Measurements from ENCODE around the gene LTC4S. TPM values are rescaled to one million over a fixed set of nuclear protein-coding genes. Genes with fewer than 3 reads are reported as not detected.
A peak's percentile ranks its signal among the peaks of the same experiment; 100 is the strongest.

LTC4S gene
- total and polyA plus RNA-seq, 2 experiments from 2014 or later = 5.8 to 10.1 TPM

DNA sequence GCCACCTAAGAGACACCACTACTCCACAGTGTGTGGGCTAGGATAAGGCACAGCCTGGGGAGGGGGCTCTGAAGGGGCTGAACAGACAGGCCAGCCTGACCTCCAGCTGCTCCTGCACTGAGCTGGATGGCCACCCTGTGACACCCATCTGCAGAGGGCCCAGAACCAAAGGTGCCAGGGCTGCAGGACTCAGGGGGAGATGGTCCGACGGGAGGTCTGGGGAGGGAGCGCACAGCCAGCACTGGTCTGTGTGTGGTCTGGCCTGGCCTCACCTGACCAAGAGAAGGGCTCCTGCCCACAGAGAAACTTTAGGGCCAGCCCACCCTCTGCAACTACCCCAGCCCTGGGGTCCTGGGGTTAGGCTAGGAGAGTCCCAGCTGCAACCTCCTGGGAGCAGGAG lies 789 bp downstream of the LTC4S start:
- peak overlapping the region; percentile 89 for H3K4me2 ChIP-seq
- Mint-ChIP-seq H3K27ac (no peak overlapping the region), H3K27me3 (ENCODE audit: insufficient read depth, low read depth, poor library complexity) (peaks cover 12% of the 10 kb centered on the region), H3K4me1 (peaks cover 13% of the 10 kb centered on the region; the same call in 2 of the 3 replicates), H3K36me3 (ENCODE audit: low read depth) (peaks cover 25% of the 10 kb centered on the region), H3K9me3 (no peaks in the 10 kb centered on the region), H3K4me3 (peak overlapping the region; percentile 75)
- H4K20me1 ChIP-seq (replicated peaks; ENCODE audit: insufficient read depth) = no peaks in the 10 kb centered on the region; the same call in 1 of the 2 replicates
- DNase-seq (ENCODE audit: low spot score) = no peak
- H3K4me1 ChIP-seq (ENCODE audit: insufficient read depth) = peaks cover 11% of the 10 kb centered on the region; the same call in 1 of the 2 replicates
- no peaks in the 10 kb centered on the region for H3K79me2 ChIP-seq (replicated peaks; ENCODE audit: insufficient read depth)
- H3K9me2 ChIP-seq (ENCODE audit: insufficient read depth) = no peaks in the 10 kb centered on the region
- H3K36me3 ChIP-seq (ENCODE audit: insufficient read depth) = no peaks in the 10 kb centered on the region; the same call in 1 of the 2 replicates
- no peak for TF ChIP-seq ZNF114 (CRISPR knock-in tag; IDR thresholded peaks at IDR 0.05)
- TF ChIP-seq EZH2phosphoT487 (IDR thresholded peaks at IDR 0.05; ENCODE audit: unreplicated experiment) = no peak
- TF ChIP-seq CREB1 (CRISPR knock-in tag; IDR thresholded peaks at IDR 0.05; ENCODE audit: low read depth) = no peak
- TF ChIP-seq NANOG (IDR thresholded peaks at IDR 0.05; ENCODE audit: borderline replicate concordance) = no peak
- no peak for TF ChIP-seq STAT1 (IDR thresholded peaks at IDR 0.05; ENCODE audit: unreplicated experiment)
- no peak for TF ChIP-seq JUNB (IDR thresholded peaks at IDR 0.05; ENCODE audit: unreplicated experiment)
- TF ChIP-seq, protein P1, sequence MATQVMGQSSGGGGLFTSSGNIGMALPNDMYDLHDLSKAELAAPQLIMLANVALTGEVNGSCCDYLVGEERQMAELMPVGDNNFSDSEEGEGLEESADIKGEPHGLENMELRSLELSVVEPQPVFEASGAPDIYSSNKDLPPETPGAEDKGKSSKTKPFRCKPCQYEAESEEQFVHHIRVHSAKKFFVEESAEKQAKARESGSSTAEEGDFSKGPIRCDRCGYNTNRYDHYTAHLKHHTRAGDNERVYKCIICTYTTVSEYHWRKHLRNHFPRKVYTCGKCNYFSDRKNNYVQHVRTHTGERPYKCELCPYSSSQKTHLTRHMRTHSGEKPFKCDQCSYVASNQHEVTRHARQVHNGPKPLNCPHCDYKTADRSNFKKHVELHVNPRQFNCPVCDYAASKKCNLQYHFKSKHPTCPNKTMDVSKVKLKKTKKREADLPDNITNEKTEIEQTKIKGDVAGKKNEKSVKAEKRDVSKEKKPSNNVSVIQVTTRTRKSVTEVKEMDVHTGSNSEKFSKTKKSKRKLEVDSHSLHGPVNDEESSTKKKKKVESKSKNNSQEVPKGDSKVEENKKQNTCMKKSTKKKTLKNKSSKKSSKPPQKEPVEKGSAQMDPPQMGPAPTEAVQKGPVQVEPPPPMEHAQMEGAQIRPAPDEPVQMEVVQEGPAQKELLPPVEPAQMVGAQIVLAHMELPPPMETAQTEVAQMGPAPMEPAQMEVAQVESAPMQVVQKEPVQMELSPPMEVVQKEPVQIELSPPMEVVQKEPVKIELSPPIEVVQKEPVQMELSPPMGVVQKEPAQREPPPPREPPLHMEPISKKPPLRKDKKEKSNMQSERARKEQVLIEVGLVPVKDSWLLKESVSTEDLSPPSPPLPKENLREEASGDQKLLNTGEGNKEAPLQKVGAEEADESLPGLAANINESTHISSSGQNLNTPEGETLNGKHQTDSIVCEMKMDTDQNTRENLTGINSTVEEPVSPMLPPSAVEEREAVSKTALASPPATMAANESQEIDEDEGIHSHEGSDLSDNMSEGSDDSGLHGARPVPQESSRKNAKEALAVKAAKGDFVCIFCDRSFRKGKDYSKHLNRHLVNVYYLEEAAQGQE (IDR thresholded peaks at IDR 0.05; ENCODE audit: unreplicated experiment) = no peak
- TF ChIP-seq POLR2AphosphoS5 (IDR thresholded peaks at IDR 0.05; ENCODE audit: low read depth) = no peak
- TF ChIP-seq ZNF462 (CRISPR knock-in tag; IDR thresholded peaks at IDR 0.05) = no peak
- TF ChIP-seq EZH2 (IDR thresholded peaks at IDR 0.05; ENCODE audit: low read depth, unreplicated experiment) = no peak
- TF ChIP-seq, protein P2, sequence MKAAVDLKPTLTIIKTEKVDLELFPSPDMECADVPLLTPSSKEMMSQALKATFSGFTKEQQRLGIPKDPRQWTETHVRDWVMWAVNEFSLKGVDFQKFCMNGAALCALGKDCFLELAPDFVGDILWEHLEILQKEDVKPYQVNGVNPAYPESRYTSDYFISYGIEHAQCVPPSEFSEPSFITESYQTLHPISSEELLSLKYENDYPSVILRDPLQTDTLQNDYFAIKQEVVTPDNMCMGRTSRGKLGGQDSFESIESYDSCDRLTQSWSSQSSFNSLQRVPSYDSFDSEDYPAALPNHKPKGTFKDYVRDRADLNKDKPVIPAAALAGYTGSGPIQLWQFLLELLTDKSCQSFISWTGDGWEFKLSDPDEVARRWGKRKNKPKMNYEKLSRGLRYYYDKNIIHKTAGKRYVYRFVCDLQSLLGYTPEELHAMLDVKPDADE (IDR thresholded peaks at IDR 0.05) = no peak
- TF ChIP-seq ZNF331 (CRISPR knock-in tag; IDR thresholded peaks at IDR 0.05; ENCODE audit: low read depth) = no peak
- no peak for TF ChIP-seq CTCF (conservative IDR thresholded peaks at IDR 0.05; ENCODE audit: low read depth in 2 of 2)
- peak overlapping the region; percentile 84 for H3K4me3 ChIP-seq
- H2AFZ ChIP-seq = no peak overlapping the region
- H3K27ac ChIP-seq (ENCODE audit: low read depth) = no peak overlapping the region
- no peak for ATAC-seq
- H3F3A ChIP-seq (replicated peaks; ENCODE audit: low read depth) = peaks cover 10% of the 10 kb centered on the region
- H3K27me3 ChIP-seq (ENCODE audit: insufficient read depth) = no peaks in the 10 kb centered on the region
